Activated CD4-positive, alpha-beta T cell treated with anti-CD3 and anti-CD28 coated beads, Interleukin-2, Interleukin-4, amounts not matched to agents 100 ng/mL and 50 ng/mL, durations not matched to agents 16 hours and 8 hours (primary cell): ENCODE measurements around the gene CRELD2.

ENCODE experiments used
- DNase-seq: peaks from one replicate; pipeline ENCODE4 v3.0.0-alpha.2; 2020; ENCODE audit warnings: low spot score

CRELD2 gene

GRCh38 chr22:49887702-49888101 is 30.7 kb upstream of the CRELD2 start:
- no peak for DNase-seq

- DNase-seq: no peak
Measured at GRCh38 chr22:49889071-49889470, 29.4 kb upstream of the CRELD2 start.

- no peak for DNase-seq
Measured at GRCh38 chr22:49892226-49892899, 26.1 kb upstream of the CRELD2 start.

- DNase-seq: no peak
Measured at GRCh38 chr22:49893025-49893424, 25.4 kb upstream of the CRELD2 start.

- no peak for DNase-seq
Measured at GRCh38 chr22:49894322-49895054, 23.9 kb upstream of the CRELD2 start.

GRCh38 chr22:49896201-49896600 is 22.2 kb upstream of the CRELD2 start:
- no peak for DNase-seq

GRCh38 chr22:49897015-49897684 is 21.3 kb upstream of the CRELD2 start:
- DNase-seq: no peak

GRCh38 chr22:49899530-49899929 is 18.9 kb upstream of the CRELD2 start:
- no peak for DNase-seq

- no peak for DNase-seq
Measured at GRCh38 chr22:49900441-49901230, 17.8 kb upstream of the CRELD2 start.

GRCh38 chr22:49901457-49901856 is 17.0 kb upstream of the CRELD2 start:
- no peak for DNase-seq

GRCh38 chr22:49903322-49904039 is 15.0 kb upstream of the CRELD2 start:
- DNase-seq: no peak

- no peak for DNase-seq
Measured at GRCh38 chr22:49904040-49904369, 14.4 kb upstream of the CRELD2 start.

- no peak for DNase-seq
Measured at GRCh38 chr22:49905465-49905864, 13.0 kb upstream of the CRELD2 start.

- no peak for DNase-seq
Measured at GRCh38 chr22:49906071-49906798, 12.2 kb upstream of the CRELD2 start.

- no peak for DNase-seq
Measured at GRCh38 chr22:49906799-49907290, 11.6 kb upstream of the CRELD2 start.

- DNase-seq: no peak
Measured at GRCh38 chr22:49907807-49908206, 10.6 kb upstream of the CRELD2 start.

GRCh38 chr22:49909476-49910205 is 8.8 kb upstream of the CRELD2 start:
- DNase-seq: no peak

GRCh38 chr22:49910229-49911155 is 7.9 kb upstream of the CRELD2 start:
- DNase-seq: no peak
